Measurements from ENCODE around the gene POU6F2. TPM values are rescaled to one million over a fixed set of nuclear protein-coding genes. Genes with fewer than 3 reads are reported as not detected.

POU6F2 gene
- total and polyA plus RNA-seq, 2 donors from 2014 or later: 0.47 TPM; not detected in 1

DNA sequence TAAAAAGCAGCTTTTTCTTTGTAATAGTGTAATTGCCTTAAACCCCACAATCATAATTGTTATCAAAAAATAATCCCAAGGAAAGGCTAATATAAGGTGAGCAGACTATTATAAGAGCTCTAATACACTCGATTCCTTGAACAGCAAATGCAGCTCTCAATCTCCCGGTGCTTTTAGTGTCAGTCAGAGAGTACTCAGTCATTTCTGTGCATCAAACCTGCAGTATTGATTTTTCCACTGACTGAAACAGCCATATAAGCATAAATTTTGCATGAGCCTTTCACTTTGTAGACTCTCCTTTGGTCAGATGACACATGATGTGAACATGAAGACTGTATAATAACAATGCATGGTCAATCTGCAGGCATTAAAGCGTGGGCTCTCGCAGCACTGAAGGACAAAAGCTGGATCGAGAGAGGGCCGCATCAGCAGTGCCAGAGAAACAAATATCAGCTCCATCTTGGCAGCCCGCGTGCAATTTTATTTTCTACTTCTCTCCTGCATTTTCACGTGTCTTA lies 272.0 kb downstream of the POU6F2 start:
- Histone ChIP-seq H3K4me3 (ENCODE audit: low read length in 3 of 3) (no peak overlapping the region), H3K27ac (ENCODE audit: low read depth in 2 of 2, low read length in 2 of 2) (no peak overlapping the region), H3K36me3 (ENCODE audit: control insufficient read depth in 2 of 3, insufficient read depth in 3 of 3, low read length in 3 of 3) (no peaks in the 10 kb centered on the region), H3K27me3 (ENCODE audit: control insufficient read depth, insufficient read depth, low read length) (no peaks in the 10 kb centered on the region), H3K9ac (ENCODE audit: low read length in 3 of 3) (no peak overlapping the region), H3K4me1 (ENCODE audit: control insufficient read depth in 2 of 3, insufficient read depth in 2 of 3, low read depth in 1 of 3, low read length in 3 of 3) (no peaks in the 10 kb centered on the region), H3K9me3 (ENCODE audit: control insufficient read depth in 2 of 3, insufficient read depth in 1 of 3, low read length in 3 of 3) (no peaks in the 10 kb centered on the region)
- DNase-seq (no peak), FAIRE-seq (no peak)
- TF ChIP-seq, protein P1, sequence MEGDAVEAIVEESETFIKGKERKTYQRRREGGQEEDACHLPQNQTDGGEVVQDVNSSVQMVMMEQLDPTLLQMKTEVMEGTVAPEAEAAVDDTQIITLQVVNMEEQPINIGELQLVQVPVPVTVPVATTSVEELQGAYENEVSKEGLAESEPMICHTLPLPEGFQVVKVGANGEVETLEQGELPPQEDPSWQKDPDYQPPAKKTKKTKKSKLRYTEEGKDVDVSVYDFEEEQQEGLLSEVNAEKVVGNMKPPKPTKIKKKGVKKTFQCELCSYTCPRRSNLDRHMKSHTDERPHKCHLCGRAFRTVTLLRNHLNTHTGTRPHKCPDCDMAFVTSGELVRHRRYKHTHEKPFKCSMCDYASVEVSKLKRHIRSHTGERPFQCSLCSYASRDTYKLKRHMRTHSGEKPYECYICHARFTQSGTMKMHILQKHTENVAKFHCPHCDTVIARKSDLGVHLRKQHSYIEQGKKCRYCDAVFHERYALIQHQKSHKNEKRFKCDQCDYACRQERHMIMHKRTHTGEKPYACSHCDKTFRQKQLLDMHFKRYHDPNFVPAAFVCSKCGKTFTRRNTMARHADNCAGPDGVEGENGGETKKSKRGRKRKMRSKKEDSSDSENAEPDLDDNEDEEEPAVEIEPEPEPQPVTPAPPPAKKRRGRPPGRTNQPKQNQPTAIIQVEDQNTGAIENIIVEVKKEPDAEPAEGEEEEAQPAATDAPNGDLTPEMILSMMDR (IDR thresholded peaks at IDR 0.05; ENCODE audit: borderline replicate concordance, extremely low read depth, insufficient read depth): no peak
- intact Hi-C loops (cut with DNase I): no loop called here

DNA sequence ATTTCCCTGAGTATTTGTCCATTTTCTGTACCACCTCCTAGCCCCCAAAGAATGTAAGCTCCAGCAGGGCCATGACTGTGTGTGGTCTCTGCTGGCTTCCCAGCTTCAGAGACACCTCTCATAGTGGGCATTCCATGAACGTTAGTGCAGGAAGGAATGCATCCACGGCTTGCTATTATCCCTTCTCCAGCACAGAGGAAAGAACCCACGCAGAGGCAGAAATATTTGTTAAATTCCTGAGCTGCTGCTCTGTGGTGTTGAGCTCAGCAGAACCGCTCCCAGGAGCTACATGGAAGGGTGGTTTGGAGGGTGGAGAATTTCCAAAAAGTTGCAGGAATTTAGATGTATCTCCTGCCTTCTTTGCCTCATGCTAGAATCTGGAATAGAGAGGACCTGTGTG lies 275.2 kb downstream of the POU6F2 start:
- no peaks in the 10 kb centered on the region for H3K4me1 ChIP-seq (ENCODE audit: control insufficient read depth in 2 of 3, insufficient read depth in 2 of 3, low read depth in 1 of 3, low read length in 3 of 3)
- no peak overlapping the region for H3K4me3 ChIP-seq (ENCODE audit: low read length in 3 of 3)
- H3K9ac ChIP-seq (ENCODE audit: low read length in 3 of 3): no peak overlapping the region
- no peaks in the 10 kb centered on the region for H3K27me3 ChIP-seq (ENCODE audit: control insufficient read depth, insufficient read depth, low read length)
- H3K27ac ChIP-seq (ENCODE audit: low read depth in 2 of 2, low read length in 2 of 2): no peak overlapping the region
- TF ChIP-seq, protein P1 (IDR thresholded peaks at IDR 0.05; ENCODE audit: borderline replicate concordance, extremely low read depth, insufficient read depth): no peak
- no peaks in the 10 kb centered on the region for H3K9me3 ChIP-seq (ENCODE audit: control insufficient read depth in 2 of 3, insufficient read depth in 1 of 3, low read length in 3 of 3)
- FAIRE-seq (no peak), DNase-seq (no peak)
- intact Hi-C loops (cut with DNase I): no loop called here
- no peaks in the 10 kb centered on the region for H3K36me3 ChIP-seq (ENCODE audit: control insufficient read depth in 2 of 3, insufficient read depth in 3 of 3, low read length in 3 of 3)

DNA sequence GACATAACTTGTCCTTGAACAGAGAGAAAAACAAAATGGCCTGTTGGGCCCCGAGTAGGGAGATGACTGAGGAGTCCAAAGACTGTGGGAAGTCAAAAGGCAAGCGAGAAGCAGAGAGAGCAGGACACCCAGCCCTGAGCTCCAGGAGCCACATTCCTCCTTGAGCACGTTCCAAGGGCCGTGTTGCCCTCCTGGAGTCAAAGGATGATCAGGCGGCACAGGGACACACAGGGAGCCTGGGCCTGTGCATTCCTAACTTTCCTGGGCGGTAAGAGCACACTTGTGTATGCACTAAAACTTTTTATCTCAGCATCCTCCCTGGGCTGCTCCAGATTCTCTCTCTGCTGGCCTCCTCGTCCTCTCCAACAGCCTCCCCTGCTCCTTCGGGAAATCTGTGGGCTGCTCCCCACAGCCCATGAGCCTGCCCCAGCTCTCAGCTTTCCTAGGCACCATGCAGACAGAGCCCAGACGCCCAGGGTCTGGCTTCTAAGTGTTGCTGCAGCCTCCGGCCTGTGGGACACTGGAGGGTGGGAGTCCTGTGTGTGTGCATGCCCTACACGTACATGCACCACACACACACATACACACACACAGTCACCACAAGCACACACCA lies 281.8 kb downstream of the POU6F2 start:
- FAIRE-seq: no peak
- Histone ChIP-seq H3K9me3 (ENCODE audit: control insufficient read depth in 2 of 3, insufficient read depth in 1 of 3, low read length in 3 of 3) (no peaks in the 10 kb centered on the region), H3K36me3 (ENCODE audit: control insufficient read depth in 2 of 3, insufficient read depth in 3 of 3, low read length in 3 of 3) (no peaks in the 10 kb centered on the region), H3K27me3 (ENCODE audit: control insufficient read depth, insufficient read depth, low read length) (no peaks in the 10 kb centered on the region), H3K4me3 (ENCODE audit: low read length in 3 of 3) (no peak overlapping the region), H3K9ac (ENCODE audit: low read length in 3 of 3) (no peak overlapping the region), H3K4me1 (ENCODE audit: control insufficient read depth in 2 of 3, insufficient read depth in 2 of 3, low read depth in 1 of 3, low read length in 3 of 3) (no peaks in the 10 kb centered on the region), H3K27ac (ENCODE audit: low read depth in 2 of 2, low read length in 2 of 2) (no peak overlapping the region)
- TF ChIP-seq, protein P1 (IDR thresholded peaks at IDR 0.05; ENCODE audit: borderline replicate concordance, extremely low read depth, insufficient read depth): no peak
- no peak for DNase-seq
- intact Hi-C loops (cut with DNase I): no loop called here

All from kidney (tissue), 14 donors.